ENCODE measurements around the gene LCA5.

GRCh38 chr6:79440598-79440997 lies 96.6 kb downstream of the LCA5 start:
- TF ChIP-seq CTCF (IDR thresholded peaks at IDR 0.05) (no peak), POLR2AphosphoS5 (IDR thresholded peaks at IDR 0.05) (no peak), EP300 (IDR thresholded peaks at IDR 0.05; ENCODE audit: low read depth) (no peak)
